OCI-LY3 (cell line): Measurements from ENCODE around the gene SLC23A3.

ENCODE experiments used
- EZH2phosphoT487 ChIP-seq: fragments of 200-600 bp; shearing (Covaris generic); IDR thresholded peaks from 2 replicates; pipeline ENCODE4 v1.6.1; 2018; ENCODE audit warnings: antibody characterized with exemption, mixed run types, low read depth
- TF ChIP-seq, protein P1 (sequence below): fragments of 200-600, 300-600 bp; sonication (generic); IDR thresholded peaks from 2 replicates; pipeline ENCODE4 v1.5.1; 2014; ENCODE audit warnings: antibody characterized with exemption, low read length, low read depth

- TF ChIP-seq, protein P1, sequence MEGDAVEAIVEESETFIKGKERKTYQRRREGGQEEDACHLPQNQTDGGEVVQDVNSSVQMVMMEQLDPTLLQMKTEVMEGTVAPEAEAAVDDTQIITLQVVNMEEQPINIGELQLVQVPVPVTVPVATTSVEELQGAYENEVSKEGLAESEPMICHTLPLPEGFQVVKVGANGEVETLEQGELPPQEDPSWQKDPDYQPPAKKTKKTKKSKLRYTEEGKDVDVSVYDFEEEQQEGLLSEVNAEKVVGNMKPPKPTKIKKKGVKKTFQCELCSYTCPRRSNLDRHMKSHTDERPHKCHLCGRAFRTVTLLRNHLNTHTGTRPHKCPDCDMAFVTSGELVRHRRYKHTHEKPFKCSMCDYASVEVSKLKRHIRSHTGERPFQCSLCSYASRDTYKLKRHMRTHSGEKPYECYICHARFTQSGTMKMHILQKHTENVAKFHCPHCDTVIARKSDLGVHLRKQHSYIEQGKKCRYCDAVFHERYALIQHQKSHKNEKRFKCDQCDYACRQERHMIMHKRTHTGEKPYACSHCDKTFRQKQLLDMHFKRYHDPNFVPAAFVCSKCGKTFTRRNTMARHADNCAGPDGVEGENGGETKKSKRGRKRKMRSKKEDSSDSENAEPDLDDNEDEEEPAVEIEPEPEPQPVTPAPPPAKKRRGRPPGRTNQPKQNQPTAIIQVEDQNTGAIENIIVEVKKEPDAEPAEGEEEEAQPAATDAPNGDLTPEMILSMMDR, result no peak
- no peak for TF ChIP-seq EZH2phosphoT487
Observed at GRCh38 chr2:219186754-219187456, 17.1 kb upstream of the SLC23A3 start.
